ENCODE results near the gene EPC1. TPM values are rescaled to one million over a fixed set of nuclear protein-coding genes. Genes with fewer than 3 reads are reported as not detected.
"Not testable (repeated sequence)": the region's sequence is repeated elsewhere in the genome, so short reads cannot be mapped to it uniquely, and the experiment has no call there.

EPC1 gene
- 10 to 100 TPM; 31.9 to 39.2 TPM for total RNA-seq

GRCh38 chr10:32346551-32347362, at the start of gene EPC1:
EPC1 (minus strand) TSS chr10:32347158; CDS start chr10:32346915, 243 bp downstream.
- DNase-seq: peak; percentile 84 to 88 (median 87)
- Histone ChIP-seq H3K4me3 (peak within 1 kb of the TSS; percentile 82 to 86), H3K27ac (peak within 1 kb of the TSS; percentile 99 to 100 (median 100)), H3K36me3 (replicated peaks in 1 of 2; ENCODE audit: insufficient read depth in 1 of 2, low read depth in 2 of 2) (no peaks in the 10 kb centered on the region), H3K27me3 (no peaks in the 10 kb centered on the region), H3K9me3 (no peaks in the 10 kb centered on the region), H3K4me1 (peaks cover 44% of the 10 kb centered on the region)
- WGBS, 2 donors: 0% methylated on average over 15 to 83 of the region's 97 CpGs
- TF ChIP-seq POLR2A (IDR thresholded peaks at IDR 0.05) (peak; percentile 93 to 98 (median 97)), CTCF (IDR thresholded peaks at IDR 0.05) (peak in 1 of 7 experiments; percentile 1)
- intact Hi-C loops (cut with DNase I): no loop called here
- peak; percentile 88 for ATAC-seq

- DNase-seq (no peak), ATAC-seq (no peak)
- Histone ChIP-seq H3K27me3 (no peaks in the 10 kb centered on the region), H3K36me3 (replicated peaks in 1 of 2; ENCODE audit: insufficient read depth in 1 of 2, low read depth in 2 of 2) (no peaks in the 10 kb centered on the region), H3K27ac (no peak overlapping the region), H3K9me3 (no peaks in the 10 kb centered on the region), H3K4me1 (no peaks in the 10 kb centered on the region), H3K4me3 (no peak overlapping the region)
- intact Hi-C loops (cut with DNase I): no loop called here
- WGBS, 2 donors: 69 to 71% methylated on average over 4 of the region's 4 CpGs
- no peak for TF ChIP-seq CTCF (IDR thresholded peaks at IDR 0.05)
- no peak for TF ChIP-seq POLR2A (IDR thresholded peaks at IDR 0.05)
These were observed 47.0 kb upstream of the EPC1 start for GRCh38 chr10:32393911-32394310.

GRCh38 chr10:32392284-32392683, 45.3 kb upstream of the EPC1 start:
- DNase-seq; ATAC-seq; H3K27me3 ChIP-seq; intact Hi-C loops (cut with DNase I); H3K27ac ChIP-seq; H3K9me3 ChIP-seq; H3K36me3 ChIP-seq (replicated peaks in 1 of 2; ENCODE audit: insufficient read depth in 1 of 2, low read depth in 2 of 2); H3K4me3 ChIP-seq; H3K4me1 ChIP-seq: not testable (repeated sequence)

GRCh38 chr10:32390193-32390592, 43.2 kb upstream of the EPC1 start:
- ATAC-seq (no peak), DNase-seq (no peak)
- H3K27ac ChIP-seq: no peak overlapping the region
- H3K4me3 ChIP-seq: no peak overlapping the region
- H3K9me3 ChIP-seq: no peaks in the 10 kb centered on the region
- no peaks in the 10 kb centered on the region for H3K27me3 ChIP-seq
- no peaks in the 10 kb centered on the region for H3K36me3 ChIP-seq (replicated peaks in 1 of 2; ENCODE audit: insufficient read depth in 1 of 2, low read depth in 2 of 2)
- intact Hi-C loops (cut with DNase I): no loop called here
- TF ChIP-seq POLR2A (IDR thresholded peaks at IDR 0.05): no peak
- no peak for TF ChIP-seq CTCF (IDR thresholded peaks at IDR 0.05)
- 89 to 97% methylated on average over 3 of the region's 3 CpGs for WGBS, 2 donors
- peaks cover 4% of the 10 kb centered on the region for H3K4me1 ChIP-seq

GRCh38 chr10:32388258-32389027, 41.5 kb upstream of the EPC1 start:
- DNase-seq (no peak), ATAC-seq (peak; percentile 45)
- Histone ChIP-seq H3K36me3 (replicated peaks in 1 of 2; ENCODE audit: insufficient read depth in 1 of 2, low read depth in 2 of 2) (no peaks in the 10 kb centered on the region), H3K4me3 (no peak overlapping the region), H3K27ac (no peak overlapping the region), H3K9me3 (no peaks in the 10 kb centered on the region), H3K27me3 (no peaks in the 10 kb centered on the region), H3K4me1 (peaks cover 4% of the 10 kb centered on the region)
- intact Hi-C loops (cut with DNase I): loop anchor here (10.0 kb wide), 1 partner anchor 66 kb away; no protein-coding TSS in a partner anchor
- WGBS, 2 donors: 56% methylated on average over 6 of the region's 6 CpGs
- TF ChIP-seq POLR2A (IDR thresholded peaks at IDR 0.05): no peak
- no peak for TF ChIP-seq CTCF (IDR thresholded peaks at IDR 0.05)

Measured in body of pancreas (tissue), 4 donors.